GM12892 (cell line): ENCODE data around the gene TXNRD3.
"Not testable (repeated sequence)": the region's sequence is repeated elsewhere in the genome, so short reads cannot be mapped to it uniquely, and the experiment has no call there.

Experiments
- DNase-seq: peaks from one replicate; pipeline ENCODE4 v3.0.0; 2011; ENCODE audit not compliant: insufficient read length
- FAIRE-seq: peaks from 2 replicates; lab custom pipeline; 2011; peaks lifted over from hg19 to GRCh38; lab: Jason Lieb, UNC
- POLR2A ChIP-seq: IDR thresholded peaks from 2 replicates; pipeline ENCODE4 v1.6.1; 2011; ENCODE audit warnings: low read depth, low read length, control low read depth
- POLR2AphosphoS5 ChIP-seq: IDR thresholded peaks from 2 replicates; pipeline ENCODE4 v1.6.1; 2011; ENCODE audit warnings: low read depth, low read length, control low read depth
- TAF1 ChIP-seq: IDR thresholded peaks from 2 replicates; pipeline ENCODE4 v1.6.1; 2011; ENCODE audit warnings: low read depth, mild to moderate bottlenecking, control low read depth, low read length, borderline replicate concordance

The TXNRD3 gene

DNA sequence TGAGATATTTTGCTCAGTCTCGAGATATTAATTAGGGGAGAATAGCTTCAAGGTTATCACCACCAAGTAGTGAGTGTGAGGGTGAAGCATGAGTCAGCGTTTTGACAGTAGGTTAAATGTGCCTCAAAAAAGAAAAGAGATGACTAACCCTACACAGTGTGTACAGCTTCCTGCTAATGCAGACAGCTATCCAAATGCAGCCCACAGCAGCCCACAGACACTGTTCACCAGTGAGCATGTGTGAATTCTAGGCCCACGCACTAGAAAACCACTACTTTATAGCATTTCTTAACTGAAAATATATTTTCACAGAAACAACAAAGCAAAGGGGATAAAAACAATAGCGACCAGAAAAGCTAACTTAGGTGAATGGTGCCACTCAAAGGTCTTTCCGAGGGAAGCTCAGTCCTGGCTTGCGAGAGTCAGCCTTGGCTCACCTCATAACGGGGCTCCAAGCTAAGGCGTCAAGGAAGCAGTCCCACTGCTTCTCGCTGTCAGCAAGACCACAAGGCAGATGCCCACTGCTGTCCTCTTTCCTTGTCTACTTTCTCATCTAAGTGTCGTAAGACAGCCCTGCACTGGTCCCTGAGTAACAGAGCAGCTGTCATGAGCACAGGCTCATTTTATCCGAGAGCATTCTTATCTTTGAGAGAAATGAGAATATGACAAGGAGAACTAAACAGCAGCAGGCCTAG lies 47.6 kb downstream of the TXNRD3 start:
- TF ChIP-seq POLR2AphosphoS5 (no peak), POLR2A (no peak), TAF1 (no peak)
- no peak for FAIRE-seq
- no peak for DNase-seq

- no peak for TF ChIP-seq TAF1
- TF ChIP-seq POLR2AphosphoS5, result no peak
- no peak for TF ChIP-seq POLR2A
- no peak for FAIRE-seq
- no peak for DNase-seq
Observed at GRCh38 chr3:126606001-126606400, 48.9 kb downstream of the TXNRD3 start.

DNA sequence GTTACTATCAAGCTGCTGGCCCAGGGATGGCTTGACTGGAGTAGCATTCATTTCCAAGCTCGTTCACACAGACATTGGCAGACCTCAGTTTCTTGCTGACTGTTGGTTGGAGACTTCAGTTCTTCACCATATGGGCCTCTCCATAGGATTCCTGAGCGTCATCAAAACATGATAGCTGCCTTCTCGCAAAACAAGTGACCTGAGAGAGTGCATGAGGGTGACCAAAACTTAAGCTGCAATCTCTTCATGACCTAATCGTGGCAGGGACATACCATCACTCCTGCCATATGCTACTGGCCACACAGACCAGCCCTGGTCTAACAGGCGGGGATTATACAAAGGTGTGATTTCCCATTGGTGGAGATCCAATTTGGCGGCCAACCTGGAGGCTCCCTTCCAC lies 50.2 kb downstream of the TXNRD3 start:
- no peak for FAIRE-seq
- no peak for DNase-seq
- no peak for TF ChIP-seq POLR2A
- no peak for TF ChIP-seq POLR2AphosphoS5
- no peak for TF ChIP-seq TAF1

DNA sequence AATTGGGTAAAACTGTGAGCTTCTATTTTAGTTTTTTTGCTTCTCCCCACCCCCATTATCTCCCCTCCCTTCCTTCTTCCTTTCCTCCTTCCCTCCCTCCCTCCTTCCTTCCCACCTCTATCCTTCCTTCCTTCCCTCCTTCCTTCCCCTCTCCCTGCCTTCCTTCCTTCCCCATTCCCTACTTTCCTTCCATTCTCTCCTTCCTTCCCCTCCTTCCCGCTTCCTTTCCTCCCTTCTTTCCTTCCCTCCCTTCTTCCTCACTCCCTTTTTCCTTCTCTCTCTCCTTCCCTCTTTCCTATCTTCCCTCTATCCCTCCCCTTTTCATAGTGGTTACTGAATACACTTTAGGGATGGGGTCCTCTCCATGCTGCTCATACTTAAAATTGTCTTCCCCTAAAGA lies 55.8 kb downstream of the TXNRD3 start:
- FAIRE-seq (no peak), DNase-seq (no peak)
- TF ChIP-seq TAF1, result no peak
- TF ChIP-seq POLR2AphosphoS5, result no peak
- TF ChIP-seq POLR2A, result no peak

DNA sequence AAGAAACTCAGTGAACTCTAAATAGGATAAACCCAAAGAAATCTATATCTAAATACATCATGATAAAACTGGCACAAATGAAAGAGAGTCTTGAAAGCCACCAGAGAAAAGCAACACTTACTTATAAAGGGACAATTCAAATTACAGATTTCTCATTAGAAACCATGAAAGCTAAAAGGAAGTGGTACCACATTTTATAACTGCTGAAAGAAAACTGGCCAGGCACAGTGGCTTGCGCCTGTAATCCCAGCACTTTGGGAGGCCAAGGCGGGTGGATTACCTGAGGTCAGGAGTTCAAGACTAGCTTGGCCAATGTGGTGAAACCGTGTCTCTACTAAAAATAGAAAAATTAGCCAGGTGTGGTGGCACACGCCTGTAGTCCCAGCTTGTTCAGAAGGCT lies 59.4 kb downstream of the TXNRD3 start:
- DNase-seq, FAIRE-seq: not testable (repeated sequence)

DNA sequence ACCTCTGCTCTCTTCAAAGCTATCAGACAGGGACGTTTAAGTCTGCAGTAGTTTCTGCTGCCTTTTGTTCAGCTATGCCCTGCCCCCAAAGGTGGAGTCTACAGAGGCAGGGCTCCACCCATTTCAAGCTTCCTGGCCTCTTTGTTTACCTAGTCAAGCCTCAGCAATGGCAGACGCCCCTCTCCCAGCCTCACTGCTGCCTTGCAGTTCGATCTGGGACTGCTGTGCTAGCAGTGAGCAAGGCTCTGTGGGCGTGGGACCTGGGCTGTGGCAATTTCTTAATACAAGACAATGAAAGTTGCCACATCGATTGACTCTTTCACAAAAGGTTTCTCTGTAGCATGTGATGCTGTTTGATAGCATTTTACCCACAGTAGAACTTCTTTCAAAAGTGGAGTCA lies 63.4 kb downstream of the TXNRD3 start:
- DNase-seq, FAIRE-seq: not testable (repeated sequence)

DNA sequence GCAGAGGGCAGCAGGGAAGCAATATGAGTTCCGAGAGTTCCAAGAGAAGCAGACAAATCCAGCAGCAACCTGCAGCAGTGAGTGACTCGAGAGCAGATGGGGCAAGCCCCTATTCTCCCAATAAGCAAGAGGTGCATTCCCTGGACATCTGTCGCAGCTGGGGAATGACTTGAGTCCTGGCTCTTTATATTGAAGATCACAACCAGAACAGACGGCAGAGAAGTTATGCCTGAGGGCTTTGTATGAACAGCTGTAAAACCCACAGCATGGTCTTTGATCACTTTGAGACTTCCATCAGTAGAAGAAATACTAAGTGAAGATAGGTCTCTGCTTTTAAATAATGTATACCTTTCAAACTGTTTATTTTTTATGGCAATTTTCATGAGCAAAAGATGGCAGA lies 72.6 kb downstream of the TXNRD3 start:
- DNase-seq, result no peak
- TF ChIP-seq POLR2A (no peak), TAF1 (no peak), POLR2AphosphoS5 (no peak)
- no peak for FAIRE-seq

GRCh38 chr3:126581569-126581968 lies 73.4 kb downstream of the TXNRD3 start:
- TF ChIP-seq TAF1 (no peak), POLR2A (no peak), POLR2AphosphoS5 (no peak)
- no peak for DNase-seq
- FAIRE-seq, result no peak

DNA sequence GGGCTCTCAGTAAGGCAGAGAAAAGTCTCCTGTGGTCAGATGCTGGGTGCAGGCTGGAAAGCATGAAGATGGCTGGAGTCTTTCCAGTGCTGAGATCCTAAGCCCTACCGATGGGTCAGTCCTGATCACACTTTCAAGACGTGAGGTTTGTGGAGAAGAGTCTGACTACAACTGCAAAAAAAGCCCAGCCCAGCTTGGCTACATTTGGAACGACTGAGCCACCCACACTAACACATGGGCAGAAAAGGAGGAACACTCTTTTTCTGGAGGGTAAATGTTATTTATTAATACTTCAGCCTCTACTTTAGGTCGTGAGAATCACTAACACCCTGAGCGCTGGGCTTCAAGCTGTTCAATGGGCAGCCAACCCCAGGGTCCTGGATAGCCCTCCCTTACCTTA lies 74.2 kb downstream of the TXNRD3 start:
- TF ChIP-seq POLR2AphosphoS5 (no peak), POLR2A (no peak), TAF1 (no peak)
- FAIRE-seq (no peak), DNase-seq (no peak)

DNA sequence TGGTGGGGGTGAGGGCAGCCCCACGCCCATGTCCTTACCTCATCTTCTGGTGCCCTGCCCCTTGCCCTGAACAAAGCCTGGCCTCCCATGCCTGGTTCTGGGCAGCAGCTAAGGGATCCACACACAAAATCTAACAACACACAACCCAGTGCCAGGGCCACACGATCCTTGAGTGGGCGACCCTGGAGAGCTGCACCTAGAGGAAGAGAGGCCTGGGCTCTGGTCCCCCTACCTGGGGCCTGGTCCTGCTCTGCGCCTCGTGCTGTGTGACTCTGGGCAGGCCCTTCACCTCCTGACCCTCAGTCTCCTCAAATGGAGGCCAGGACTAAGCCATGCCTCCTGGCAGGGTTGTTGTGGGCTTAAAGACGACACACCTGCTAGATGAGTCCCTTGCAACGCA lies 76.2 kb downstream of the TXNRD3 start:
- no peak for FAIRE-seq
- no peak for DNase-seq
- TF ChIP-seq TAF1, result no peak
- TF ChIP-seq POLR2AphosphoS5, result no peak
- TF ChIP-seq POLR2A, result no peak

DNA sequence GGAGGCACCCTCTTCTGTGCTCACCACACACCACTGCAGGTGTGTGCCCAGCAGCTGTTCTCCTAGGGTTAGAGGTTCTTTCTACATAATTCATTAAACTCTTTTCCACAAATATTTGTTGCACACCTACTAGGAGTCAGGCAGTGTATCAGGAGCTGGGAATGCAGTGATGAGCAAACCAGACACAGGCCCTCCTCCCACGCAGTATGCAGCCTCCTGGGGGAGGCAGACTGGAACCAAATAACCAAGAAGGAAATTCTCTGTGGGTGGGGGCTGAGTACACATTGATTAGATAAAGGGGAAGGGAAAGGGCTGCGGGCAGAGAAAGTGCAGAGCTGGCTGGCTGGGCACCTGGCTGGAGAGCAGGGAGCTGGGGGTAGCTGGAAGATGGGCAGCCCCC lies 77.7 kb downstream of the TXNRD3 start:
- no peak for TF ChIP-seq POLR2A
- no peak for TF ChIP-seq POLR2AphosphoS5
- TF ChIP-seq TAF1, result no peak
- DNase-seq, result no peak
- FAIRE-seq, result no peak

DNA sequence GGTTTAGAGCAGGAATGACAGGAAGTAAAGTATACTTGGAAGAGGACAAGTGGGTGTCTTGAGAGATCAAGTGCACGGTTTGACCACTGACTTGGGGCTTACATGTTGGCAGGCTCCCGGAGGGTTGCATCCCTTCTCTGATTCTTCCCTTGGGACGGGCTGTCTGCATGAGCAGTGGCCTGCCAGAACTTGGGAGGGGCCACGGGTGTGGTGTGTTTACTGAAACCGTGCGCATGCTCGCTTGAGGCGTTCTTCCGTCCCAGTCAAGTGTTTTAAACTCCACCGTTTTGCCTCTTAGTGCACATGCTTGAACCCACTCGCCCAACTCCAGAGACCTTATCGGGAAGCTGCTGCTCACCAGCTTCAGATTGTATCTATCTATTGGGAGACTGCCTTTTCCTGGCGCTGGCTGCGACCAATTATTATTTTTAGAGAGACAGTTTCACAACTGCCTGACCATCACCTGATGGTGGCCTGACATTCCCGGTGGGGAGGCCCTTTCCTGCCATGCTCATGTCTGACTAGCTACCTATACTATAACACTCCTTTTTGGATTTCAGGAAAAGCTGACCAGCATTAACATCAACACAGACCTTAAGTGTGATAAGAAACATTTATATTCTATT lies 81.3 kb downstream of the TXNRD3 start:
- TF ChIP-seq POLR2AphosphoS5, result no peak
- no peak for TF ChIP-seq POLR2A
- TF ChIP-seq TAF1, result no peak
- FAIRE-seq (no peak), DNase-seq (no peak)

GRCh38 chr3:126571078-126571477 lies 83.8 kb downstream of the TXNRD3 start:
- no peak for DNase-seq
- FAIRE-seq, result no peak
- no peak for TF ChIP-seq TAF1
- TF ChIP-seq POLR2A, result no peak
- no peak for TF ChIP-seq POLR2AphosphoS5

DNA sequence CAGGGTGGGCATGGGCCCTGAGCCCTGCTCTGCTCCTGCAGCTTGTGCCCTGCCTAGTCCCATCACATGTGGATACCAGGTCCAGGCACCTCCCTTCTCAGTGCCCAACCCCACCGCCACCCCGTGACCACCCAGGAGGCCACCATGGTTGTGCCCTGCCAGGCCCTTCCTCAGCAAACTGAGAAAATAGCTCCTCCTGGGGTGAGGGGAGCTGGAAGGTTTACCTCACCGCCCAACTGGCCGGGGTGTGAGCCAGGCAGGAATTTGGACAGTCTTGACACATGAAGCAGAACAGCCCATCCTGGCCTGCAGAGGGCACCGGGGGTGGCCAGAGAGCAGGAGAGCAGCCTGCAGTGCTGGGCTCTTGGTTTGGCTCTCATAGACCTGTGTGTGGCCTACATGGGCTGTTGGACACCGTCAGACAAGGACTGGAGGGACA lies 84.8 kb downstream of the TXNRD3 start:
- TF ChIP-seq TAF1 (no peak), POLR2AphosphoS5 (no peak), POLR2A (no peak)
- FAIRE-seq, result no peak

More for the DNA sequence above, 84.8 kb downstream of the TXNRD3 start:
- no peak for DNase-seq
